ENCODE data around the gene GLRX3.

Gene GLRX3

DNA sequence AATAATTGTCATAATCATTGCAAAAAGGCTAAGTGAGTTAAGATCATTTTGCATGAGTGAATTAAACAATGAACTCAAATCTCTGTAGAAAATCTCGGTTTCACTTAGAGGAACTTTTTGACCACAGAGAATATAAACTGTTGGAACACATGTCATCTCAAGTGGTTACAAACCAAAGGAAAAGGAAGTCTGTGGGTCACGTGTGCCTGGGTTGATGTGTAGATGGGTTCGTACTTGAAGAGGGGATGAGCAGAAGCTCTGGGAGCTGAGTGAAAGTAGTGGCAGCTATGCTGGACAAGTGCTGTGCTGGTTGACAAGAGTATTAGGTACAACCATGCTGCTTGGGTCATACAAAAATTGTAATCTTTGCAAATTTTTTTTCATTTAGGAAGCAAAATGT lies 35.0 kb downstream of the GLRX3 start:
- in situ Hi-C loops (cut with MboI; ENCODE audit: low sequenced_read_pairs, unreplicated experiment), result no loop called here
- no peak for DNase-seq (ENCODE audit: low spot score)
- TF ChIP-seq, protein P1, sequence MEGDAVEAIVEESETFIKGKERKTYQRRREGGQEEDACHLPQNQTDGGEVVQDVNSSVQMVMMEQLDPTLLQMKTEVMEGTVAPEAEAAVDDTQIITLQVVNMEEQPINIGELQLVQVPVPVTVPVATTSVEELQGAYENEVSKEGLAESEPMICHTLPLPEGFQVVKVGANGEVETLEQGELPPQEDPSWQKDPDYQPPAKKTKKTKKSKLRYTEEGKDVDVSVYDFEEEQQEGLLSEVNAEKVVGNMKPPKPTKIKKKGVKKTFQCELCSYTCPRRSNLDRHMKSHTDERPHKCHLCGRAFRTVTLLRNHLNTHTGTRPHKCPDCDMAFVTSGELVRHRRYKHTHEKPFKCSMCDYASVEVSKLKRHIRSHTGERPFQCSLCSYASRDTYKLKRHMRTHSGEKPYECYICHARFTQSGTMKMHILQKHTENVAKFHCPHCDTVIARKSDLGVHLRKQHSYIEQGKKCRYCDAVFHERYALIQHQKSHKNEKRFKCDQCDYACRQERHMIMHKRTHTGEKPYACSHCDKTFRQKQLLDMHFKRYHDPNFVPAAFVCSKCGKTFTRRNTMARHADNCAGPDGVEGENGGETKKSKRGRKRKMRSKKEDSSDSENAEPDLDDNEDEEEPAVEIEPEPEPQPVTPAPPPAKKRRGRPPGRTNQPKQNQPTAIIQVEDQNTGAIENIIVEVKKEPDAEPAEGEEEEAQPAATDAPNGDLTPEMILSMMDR (IDR thresholded peaks at IDR 0.05; ENCODE audit: borderline replicate concordance, control extremely low read depth, extremely low read depth, insufficient read depth, missing control alignments), result no peak

GRCh38 chr10:130174328-130174727 lies 38.1 kb downstream of the GLRX3 start:
- in situ Hi-C loops (cut with MboI; ENCODE audit: low sequenced_read_pairs, unreplicated experiment), result no loop called here
- no peak for DNase-seq (ENCODE audit: low spot score)
- TF ChIP-seq, protein P1 (IDR thresholded peaks at IDR 0.05; ENCODE audit: borderline replicate concordance, control extremely low read depth, extremely low read depth, insufficient read depth, missing control alignments), result no peak

DNA sequence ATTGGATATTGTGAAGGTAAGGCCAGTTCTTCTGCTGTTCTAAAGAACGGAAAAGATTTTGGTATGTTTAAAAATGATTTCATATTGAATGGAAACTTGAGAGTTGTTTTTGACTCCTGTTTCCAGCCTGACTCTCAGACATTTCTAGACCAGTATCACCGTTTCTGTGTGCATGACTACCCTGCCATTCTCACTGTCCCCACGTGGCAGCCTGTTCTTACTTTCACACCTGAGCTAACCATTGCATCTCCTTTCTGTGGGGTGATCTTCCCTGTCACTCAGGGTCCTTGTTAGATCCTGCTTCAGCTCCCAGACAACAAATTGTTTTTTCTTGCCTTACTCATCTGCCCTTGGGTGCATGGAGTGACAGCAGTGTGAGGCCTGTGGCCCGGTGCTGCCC lies 38.9 kb downstream of the GLRX3 start:
- in situ Hi-C loops (cut with MboI; ENCODE audit: low sequenced_read_pairs, unreplicated experiment), result loop anchor here (25.0 kb wide), 1 partner anchor 1712 kb away; no protein-coding TSS in a partner anchor
- DNase-seq (ENCODE audit: low spot score), result no peak
- TF ChIP-seq, protein P1 (IDR thresholded peaks at IDR 0.05; ENCODE audit: borderline replicate concordance, control extremely low read depth, extremely low read depth, insufficient read depth, missing control alignments), result no peak

- TF ChIP-seq, protein P1 (IDR thresholded peaks at IDR 0.05; ENCODE audit: borderline replicate concordance, control extremely low read depth, extremely low read depth, insufficient read depth, missing control alignments), result no peak
- in situ Hi-C loops (cut with MboI; ENCODE audit: low sequenced_read_pairs, unreplicated experiment), result loop anchor here (25.0 kb wide), 1 partner anchor 1710 kb away; no protein-coding TSS in a partner anchor
Measured at GRCh38 chr10:130177250-130177649, 41.1 kb downstream of the GLRX3 start.

DNA sequence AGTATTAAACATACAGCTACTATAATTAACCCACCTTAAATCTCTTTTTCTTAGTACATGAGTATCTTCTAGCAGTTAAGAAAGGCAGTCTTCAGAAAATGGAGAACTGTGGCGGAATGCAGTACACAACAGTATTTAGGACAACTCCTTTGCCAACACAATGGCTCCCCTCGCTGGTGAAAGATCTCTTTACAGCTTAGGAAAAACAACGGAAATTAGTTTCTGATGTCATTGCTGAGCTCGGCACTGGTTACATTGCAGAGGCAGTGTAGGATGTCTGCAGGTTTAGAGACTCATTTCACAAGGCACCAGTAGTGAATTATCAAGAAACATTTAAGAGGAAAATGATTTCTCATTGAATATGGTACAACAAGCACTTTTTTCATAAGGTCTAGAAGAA lies 43.4 kb downstream of the GLRX3 start:
- TF ChIP-seq, protein P1 (IDR thresholded peaks at IDR 0.05; ENCODE audit: borderline replicate concordance, control extremely low read depth, extremely low read depth, insufficient read depth, missing control alignments), result no peak
- DNase-seq (ENCODE audit: low spot score), result no peak
- in situ Hi-C loops (cut with MboI; ENCODE audit: low sequenced_read_pairs, unreplicated experiment), result loop anchor here (25.0 kb wide), 1 partner anchor 1708 kb away; no protein-coding TSS in a partner anchor

More at GRCh38 chr10:130177250-130177649, 41.1 kb downstream of the GLRX3 start:
- no peak for DNase-seq (ENCODE audit: low spot score)

DNA sequence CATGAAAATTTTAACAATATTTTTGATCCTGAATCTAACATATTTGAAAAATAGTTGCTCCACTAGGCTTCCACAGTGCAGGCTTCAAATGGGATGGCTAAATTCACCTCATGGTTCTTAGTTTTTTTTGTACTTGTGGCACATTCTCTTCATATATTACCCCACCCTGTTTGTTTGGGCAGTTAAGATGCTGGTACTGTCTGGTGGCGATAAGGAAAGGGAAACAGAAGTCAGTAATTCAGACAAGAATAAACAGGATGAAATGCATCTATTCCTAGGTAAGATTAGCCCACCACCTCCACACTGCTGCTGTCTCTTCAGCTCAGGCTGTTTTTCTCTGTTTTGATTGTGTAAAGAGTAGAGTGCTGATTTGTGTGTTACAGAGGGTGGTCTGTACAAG lies 44.2 kb downstream of the GLRX3 start:
- in situ Hi-C loops (cut with MboI; ENCODE audit: low sequenced_read_pairs, unreplicated experiment), result loop anchor here (25.0 kb wide), 1 partner anchor 1707 kb away; no protein-coding TSS in a partner anchor
- TF ChIP-seq, protein P1 (IDR thresholded peaks at IDR 0.05; ENCODE audit: borderline replicate concordance, control extremely low read depth, extremely low read depth, insufficient read depth, missing control alignments), result no peak
- DNase-seq (ENCODE audit: low spot score), result no peak

Measured in GM13976 (cell line).